ENCODE data around the gene RASAL2.
"Not testable (repeated sequence)": the region's sequence is repeated elsewhere in the genome, so short reads cannot be mapped to it uniquely, and the experiment has no call there.

Gene RASAL2

GRCh38 chr1:178390280-178390679 lies 296.4 kb downstream of the RASAL2 start:
- DNase-seq (ENCODE audit: low read depth in 2 of 2): not testable (repeated sequence)

GRCh38 chr1:178393370-178393769 lies 299.5 kb downstream of the RASAL2 start:
- DNase-seq (ENCODE audit: low read depth in 2 of 2): no peak

- DNase-seq (ENCODE audit: low read depth in 2 of 2): no peak
Measured at GRCh38 chr1:178396789-178397188, 302.9 kb downstream of the RASAL2 start.

- DNase-seq (ENCODE audit: low read depth in 2 of 2): no peak
Measured at GRCh38 chr1:178397678-178398077, 303.8 kb downstream of the RASAL2 start.

- DNase-seq (ENCODE audit: low read depth in 2 of 2): no peak
Measured at GRCh38 chr1:178399177-178399728, 305.3 kb downstream of the RASAL2 start.

GRCh38 chr1:178405137-178405536 lies 311.2 kb downstream of the RASAL2 start:
- DNase-seq (ENCODE audit: low read depth in 2 of 2): no peak

- DNase-seq (ENCODE audit: low read depth in 2 of 2): no peak
Measured at GRCh38 chr1:178407215-178407614, 313.3 kb downstream of the RASAL2 start.

GRCh38 chr1:178407655-178408054 lies 313.8 kb downstream of the RASAL2 start:
- DNase-seq (ENCODE audit: low read depth in 2 of 2): no peak

- no peak for DNase-seq (ENCODE audit: low read depth in 2 of 2)
Measured at GRCh38 chr1:178408871-178409270, 315.0 kb downstream of the RASAL2 start.

- no peak for DNase-seq (ENCODE audit: low read depth in 2 of 2)
Measured at GRCh38 chr1:178409541-178409940, 315.6 kb downstream of the RASAL2 start.

GRCh38 chr1:178411756-178412399 lies 318.0 kb downstream of the RASAL2 start:
- no peak for DNase-seq (ENCODE audit: low read depth in 2 of 2)

- no peak for DNase-seq (ENCODE audit: low read depth in 2 of 2)
Measured at GRCh38 chr1:178412400-178412770, 318.5 kb downstream of the RASAL2 start.

- DNase-seq (ENCODE audit: low read depth in 2 of 2): no peak
Measured at GRCh38 chr1:178417858-178418257, 324.0 kb downstream of the RASAL2 start.

GRCh38 chr1:178418284-178418955 lies 324.5 kb downstream of the RASAL2 start:
- DNase-seq (ENCODE audit: low read depth in 2 of 2): no peak

GRCh38 chr1:178434360-178434759 lies 340.5 kb downstream of the RASAL2 start:
- DNase-seq (ENCODE audit: low read depth in 2 of 2): no peak

GRCh38 chr1:178434899-178435435 lies 341.1 kb downstream of the RASAL2 start:
- DNase-seq (ENCODE audit: low read depth in 2 of 2): no peak

GRCh38 chr1:178436899-178437298 lies 343.0 kb downstream of the RASAL2 start:
- DNase-seq (ENCODE audit: low read depth in 2 of 2): no peak

GRCh38 chr1:178438432-178438831 lies 344.5 kb downstream of the RASAL2 start:
- no peak for DNase-seq (ENCODE audit: low read depth in 2 of 2)

- DNase-seq (ENCODE audit: low read depth in 2 of 2): no peak
Measured at GRCh38 chr1:178442925-178443324, 349.0 kb downstream of the RASAL2 start.

- no peak for DNase-seq (ENCODE audit: low read depth in 2 of 2)
Measured at GRCh38 chr1:178450871-178451270, 357.0 kb downstream of the RASAL2 start.

GRCh38 chr1:178451529-178451928 lies 357.6 kb downstream of the RASAL2 start:
- no peak for DNase-seq (ENCODE audit: low read depth in 2 of 2)

GRCh38 chr1:178452013-178452412 lies 358.1 kb downstream of the RASAL2 start:
- DNase-seq (ENCODE audit: low read depth in 2 of 2): no peak

- DNase-seq (ENCODE audit: low read depth in 2 of 2): no peak
Measured at GRCh38 chr1:178456472-178456871, 362.6 kb downstream of the RASAL2 start.

Data from activated CD8-positive, alpha-beta memory T cell treated with anti-CD3 and anti-CD28 coated beads for 4 hours (primary cell).